ENCODE measurements around the gene RPTN. TPM values are rescaled to one million over a fixed set of nuclear protein-coding genes. Genes with fewer than 3 reads are reported as not detected.

Gene RPTN
- total and polyA plus RNA-seq, 9 donors = not detected

- Histone ChIP-seq H3K4me1 (ENCODE audit: insufficient read depth) (no peaks in the 10 kb centered on the region), H3K36me3 (no peaks in the 10 kb centered on the region), H3K9me3 (no peaks in the 10 kb centered on the region), H3K4me3 (no peak overlapping the region), H3K27ac (no peak overlapping the region), H3K27me3 (no peaks in the 10 kb centered on the region)
- intact Hi-C loops (cut with DNase I) = no loop called here
- no peak for DNase-seq
- TF ChIP-seq POLR2A (IDR thresholded peaks at IDR 0.05) (no peak), CTCF (IDR thresholded peaks at IDR 0.05) (no peak), EP300 (IDR thresholded peaks at IDR 0.05) (no peak)
- 60 to 64% (median 61%) methylated on average over 3 of the region's 3 CpGs for whole genome bisulfite sequencing, 3 donors
Observed at GRCh38 chr1:152167835-152168534, 9.0 kb upstream of the RPTN start.

GRCh38 chr1:152166966-152167365, 7.9 kb upstream of the RPTN start:
- H3K9me3 ChIP-seq = no peaks in the 10 kb centered on the region
- 30 to 68% (median 32%) methylated on average over 1 of the region's 1 CpG for WGBS, 3 donors
- H3K36me3 ChIP-seq = no peaks in the 10 kb centered on the region
- DNase-seq = no peak
- TF ChIP-seq POLR2A (IDR thresholded peaks at IDR 0.05) (no peak), CTCF (IDR thresholded peaks at IDR 0.05) (no peak), EP300 (IDR thresholded peaks at IDR 0.05) (no peak)
- H3K4me3 ChIP-seq = no peak overlapping the region
- intact Hi-C loops (cut with DNase I) = no loop called here
- no peak overlapping the region for H3K27ac ChIP-seq
- peaks cover 1% of the 10 kb centered on the region for H3K4me1 ChIP-seq (ENCODE audit: insufficient read depth)
- H3K27me3 ChIP-seq = no peaks in the 10 kb centered on the region

- no peak overlapping the region for H3K27ac ChIP-seq
- no peak for DNase-seq
- no peaks in the 10 kb centered on the region for H3K27me3 ChIP-seq
- H3K4me3 ChIP-seq = no peak overlapping the region
- no peaks in the 10 kb centered on the region for H3K36me3 ChIP-seq
- H3K9me3 ChIP-seq = no peaks in the 10 kb centered on the region
- H3K4me1 ChIP-seq (ENCODE audit: insufficient read depth) = peaks cover 1% of the 10 kb centered on the region
- TF ChIP-seq CTCF (IDR thresholded peaks at IDR 0.05) (no peak), EP300 (IDR thresholded peaks at IDR 0.05) (no peak), POLR2A (IDR thresholded peaks at IDR 0.05) (no peak)
- WGBS, 3 donors = 81 to 90% (median 85%) methylated on average over 4 of the region's 4 CpGs
- intact Hi-C loops (cut with DNase I) = no loop called here
Observed at GRCh38 chr1:152165286-152166077, 6.5 kb upstream of the RPTN start.

GRCh38 chr1:152164517-152165136, 5.6 kb upstream of the RPTN start:
- no peaks in the 10 kb centered on the region for H3K27me3 ChIP-seq
- no peaks in the 10 kb centered on the region for H3K9me3 ChIP-seq
- H3K4me3 ChIP-seq = no peak overlapping the region
- H3K36me3 ChIP-seq = no peaks in the 10 kb centered on the region
- peaks cover 1% of the 10 kb centered on the region for H3K4me1 ChIP-seq (ENCODE audit: insufficient read depth)
- DNase-seq = no peak
- 61 to 77% (median 67%) methylated on average over 2 of the region's 2 CpGs for WGBS, 3 donors
- intact Hi-C loops (cut with DNase I) = no loop called here
- TF ChIP-seq CTCF (IDR thresholded peaks at IDR 0.05) (no peak), EP300 (IDR thresholded peaks at IDR 0.05) (no peak), POLR2A (IDR thresholded peaks at IDR 0.05) (no peak)
- H3K27ac ChIP-seq = no peak overlapping the region

Measured in ovary (tissue), 9 donors.